ENCODE data around the gene WDR20.

Gene WDR20

DNA sequence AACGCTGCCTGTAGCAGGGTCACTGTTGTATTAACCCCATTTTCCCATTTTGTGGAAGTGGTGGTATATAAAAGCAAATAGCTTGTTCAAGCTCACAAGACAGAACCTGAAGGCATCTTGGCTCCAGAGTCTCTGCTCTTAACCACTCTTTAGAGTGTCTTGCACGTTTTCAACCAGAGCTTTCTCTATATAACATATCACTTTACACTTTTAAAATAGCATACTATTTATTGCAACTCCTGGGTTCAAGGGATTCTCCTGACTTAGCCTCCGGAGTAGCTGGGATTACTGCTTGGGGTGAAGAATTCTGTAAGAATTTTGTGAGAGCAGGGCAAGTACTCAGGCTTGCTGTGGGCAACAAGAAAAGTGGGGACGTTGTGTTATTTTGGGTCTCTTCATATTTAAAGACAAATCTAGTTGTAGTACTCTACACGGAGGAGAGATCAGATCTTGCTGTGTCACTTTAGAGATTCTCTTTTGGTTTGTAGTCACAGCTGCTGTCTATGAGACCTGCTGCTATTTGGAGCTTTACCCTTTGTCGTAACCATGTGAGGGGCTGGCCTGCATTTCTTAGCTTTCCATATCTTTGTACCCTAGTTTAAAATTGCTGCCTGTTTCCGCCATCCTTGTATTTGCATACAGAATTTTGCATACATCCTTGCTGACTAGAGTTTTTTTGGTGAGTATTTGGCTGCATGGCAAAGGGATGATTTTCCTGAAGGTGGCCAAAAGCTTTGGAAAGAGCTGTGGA, 40.7 kb downstream of the WDR20 start:
- Histone ChIP-seq H3K4me3 (replicated peaks; ENCODE audit: low read depth, low read length) (no peak overlapping the region), H3K36me3 (ENCODE audit: control insufficient read depth, insufficient read depth, low read length) (no peaks in the 10 kb centered on the region; the same call in 1 of the 2 replicates), H3K27me3 (replicated peaks; ENCODE audit: control insufficient read depth, insufficient read depth, low read length) (no peaks in the 10 kb centered on the region)
- TF ChIP-seq, protein P1, sequence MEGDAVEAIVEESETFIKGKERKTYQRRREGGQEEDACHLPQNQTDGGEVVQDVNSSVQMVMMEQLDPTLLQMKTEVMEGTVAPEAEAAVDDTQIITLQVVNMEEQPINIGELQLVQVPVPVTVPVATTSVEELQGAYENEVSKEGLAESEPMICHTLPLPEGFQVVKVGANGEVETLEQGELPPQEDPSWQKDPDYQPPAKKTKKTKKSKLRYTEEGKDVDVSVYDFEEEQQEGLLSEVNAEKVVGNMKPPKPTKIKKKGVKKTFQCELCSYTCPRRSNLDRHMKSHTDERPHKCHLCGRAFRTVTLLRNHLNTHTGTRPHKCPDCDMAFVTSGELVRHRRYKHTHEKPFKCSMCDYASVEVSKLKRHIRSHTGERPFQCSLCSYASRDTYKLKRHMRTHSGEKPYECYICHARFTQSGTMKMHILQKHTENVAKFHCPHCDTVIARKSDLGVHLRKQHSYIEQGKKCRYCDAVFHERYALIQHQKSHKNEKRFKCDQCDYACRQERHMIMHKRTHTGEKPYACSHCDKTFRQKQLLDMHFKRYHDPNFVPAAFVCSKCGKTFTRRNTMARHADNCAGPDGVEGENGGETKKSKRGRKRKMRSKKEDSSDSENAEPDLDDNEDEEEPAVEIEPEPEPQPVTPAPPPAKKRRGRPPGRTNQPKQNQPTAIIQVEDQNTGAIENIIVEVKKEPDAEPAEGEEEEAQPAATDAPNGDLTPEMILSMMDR (IDR thresholded peaks at IDR 0.05; ENCODE audit: insufficient read depth, low read length, poor library complexity, severe bottlenecking), result no peak
- no peak for DNase-seq (ENCODE audit: extremely low read depth, insufficient read length)

DNA sequence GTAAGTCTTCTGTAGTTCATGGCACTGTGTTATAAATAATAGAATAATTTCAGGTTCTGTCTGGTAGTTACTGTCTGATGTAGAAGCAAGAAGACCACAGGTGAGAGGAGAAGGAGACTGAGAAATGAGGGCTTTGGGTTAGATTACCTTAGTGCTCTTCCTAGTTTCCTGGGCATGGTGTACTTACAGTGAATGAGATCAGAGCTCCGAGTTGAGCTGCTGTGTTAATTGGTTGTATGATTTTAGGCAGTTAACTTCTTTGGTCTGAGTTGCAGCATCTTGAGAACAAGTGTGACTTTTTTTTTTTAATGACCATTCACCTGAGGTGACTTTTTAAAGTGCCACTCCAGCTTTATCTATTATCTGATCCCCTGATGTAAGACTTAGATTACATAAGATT, 41.5 kb downstream of the WDR20 start:
- TF ChIP-seq, protein P1 (IDR thresholded peaks at IDR 0.05; ENCODE audit: insufficient read depth, low read length, poor library complexity, severe bottlenecking), result no peak
- H3K36me3 ChIP-seq (ENCODE audit: control insufficient read depth, insufficient read depth, low read length), result no peaks in the 10 kb centered on the region; the same call in 1 of the 2 replicates
- DNase-seq (ENCODE audit: extremely low read depth, insufficient read length), result no peak
- no peaks in the 10 kb centered on the region for H3K27me3 ChIP-seq (replicated peaks; ENCODE audit: control insufficient read depth, insufficient read depth, low read length)
- H3K4me3 ChIP-seq (replicated peaks; ENCODE audit: low read depth, low read length), result no peak overlapping the region

DNA sequence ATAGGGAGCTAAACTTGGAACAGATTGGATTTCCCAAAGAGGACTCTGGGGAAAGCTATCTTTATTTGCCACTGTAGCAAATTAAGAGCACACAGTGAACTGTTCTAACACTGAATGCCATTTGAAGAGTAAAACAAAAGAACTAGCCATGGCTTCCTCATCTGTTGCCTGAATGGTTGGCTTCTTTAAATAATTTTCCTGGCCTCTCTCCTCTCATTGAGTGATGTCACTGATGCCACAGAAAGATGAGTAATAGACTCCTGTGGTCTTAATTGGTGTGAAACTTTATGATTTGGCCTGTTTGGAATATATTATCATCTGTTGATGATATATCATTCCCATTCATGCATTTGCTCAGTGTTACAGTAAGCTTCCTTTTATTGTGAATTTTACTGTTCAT, 42.5 kb downstream of the WDR20 start:
- no peak for DNase-seq (ENCODE audit: extremely low read depth, insufficient read length)
- H3K27me3 ChIP-seq (replicated peaks; ENCODE audit: control insufficient read depth, insufficient read depth, low read length), result no peaks in the 10 kb centered on the region
- H3K4me3 ChIP-seq (replicated peaks; ENCODE audit: low read depth, low read length), result no peak overlapping the region
- TF ChIP-seq, protein P1 (IDR thresholded peaks at IDR 0.05; ENCODE audit: insufficient read depth, low read length, poor library complexity, severe bottlenecking), result no peak
- H3K36me3 ChIP-seq (ENCODE audit: control insufficient read depth, insufficient read depth, low read length), result no peaks in the 10 kb centered on the region; the same call in 1 of the 2 replicates

DNA sequence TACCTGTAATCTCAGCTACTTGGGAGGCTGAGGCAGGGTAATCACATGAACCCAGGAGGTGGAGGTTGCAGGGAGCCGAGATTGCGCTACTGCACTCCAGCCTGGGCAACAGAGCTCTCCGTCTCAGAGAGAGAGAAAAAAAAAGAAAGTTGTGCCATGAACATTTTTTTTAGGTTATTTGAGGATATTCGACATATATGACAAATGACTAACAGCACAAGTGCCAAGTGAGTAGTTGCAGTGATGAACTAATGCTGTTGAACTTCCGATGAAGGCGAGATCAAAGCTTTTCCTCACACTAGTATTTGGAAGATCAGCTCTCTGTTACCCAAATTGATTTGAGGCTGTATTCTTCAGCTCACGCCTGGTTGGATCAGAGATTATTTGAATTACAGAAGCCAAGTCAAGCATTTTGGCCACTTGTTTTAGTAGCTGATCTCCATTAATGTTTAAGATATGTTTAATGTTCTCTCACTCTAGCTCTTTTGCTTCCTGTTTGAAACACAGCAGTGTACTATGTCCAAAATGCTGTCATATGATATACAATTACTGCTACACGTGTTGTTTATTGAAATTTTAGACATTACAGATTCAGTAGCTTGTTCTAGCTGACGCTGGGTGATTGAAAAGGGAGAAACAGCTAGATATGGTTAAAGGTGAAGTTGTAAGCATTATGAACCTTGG, 43.4 kb downstream of the WDR20 start:
- no peaks in the 10 kb centered on the region; the same call in 1 of the 2 replicates for H3K36me3 ChIP-seq (ENCODE audit: control insufficient read depth, insufficient read depth, low read length)
- TF ChIP-seq, protein P1 (IDR thresholded peaks at IDR 0.05; ENCODE audit: insufficient read depth, low read length, poor library complexity, severe bottlenecking), result no peak
- no peak for DNase-seq (ENCODE audit: extremely low read depth, insufficient read length)
- H3K4me3 ChIP-seq (replicated peaks; ENCODE audit: low read depth, low read length), result no peak overlapping the region
- H3K27me3 ChIP-seq (replicated peaks; ENCODE audit: control insufficient read depth, insufficient read depth, low read length), result no peaks in the 10 kb centered on the region

DNA sequence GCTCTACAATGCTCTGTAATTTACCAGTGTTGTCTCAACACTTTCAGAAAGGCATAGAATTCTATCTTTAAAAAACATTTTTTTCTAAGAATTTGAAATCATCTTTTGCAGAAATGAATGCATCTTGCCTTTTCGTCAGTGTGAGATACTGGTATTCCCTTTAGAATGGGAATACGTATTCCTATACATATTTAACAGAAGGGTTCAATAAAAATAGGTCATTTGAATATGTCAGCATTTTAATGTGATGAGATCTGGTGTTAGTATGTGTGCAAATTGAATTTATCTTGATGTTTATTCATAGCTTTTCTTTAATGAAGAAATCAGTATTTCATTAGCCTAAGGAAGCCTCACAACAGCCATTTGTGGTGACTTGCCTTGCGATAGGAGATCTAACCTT, 44.2 kb downstream of the WDR20 start:
- Histone ChIP-seq H3K27me3 (replicated peaks; ENCODE audit: control insufficient read depth, insufficient read depth, low read length) (no peaks in the 10 kb centered on the region), H3K4me3 (replicated peaks; ENCODE audit: low read depth, low read length) (no peak overlapping the region), H3K36me3 (ENCODE audit: control insufficient read depth, insufficient read depth, low read length) (no peaks in the 10 kb centered on the region)
- TF ChIP-seq, protein P1 (IDR thresholded peaks at IDR 0.05; ENCODE audit: insufficient read depth, low read length, poor library complexity, severe bottlenecking), result no peak
- no peak for DNase-seq (ENCODE audit: extremely low read depth, insufficient read length)

Data from GM06990 (cell line).